DND-41 (cell line): ENCODE data around the gene RNF212.

Experiments
- ATAC-seq: fragments of 200-7000 bp; cut with Tn5 transposase; 3 replicates; pipeline ENCODE4 v1.9.1; 2021; ENCODE audit warnings: low read depth; ENCODE audit not compliant: insufficient read depth
- DNase-seq: peaks from one replicate; pipeline ENCODE4 v3.0.0-alpha.2; 2020
- H2AFZ ChIP-seq: 2 replicates; pipeline ENCODE4 v1.6.0; 2012; ENCODE audit warnings: low read depth, low read length
- H3K27ac ChIP-seq: 2 replicates; pipeline ENCODE4 v1.5.1; 2012; ENCODE audit warnings: low read length, inconsistent platforms
- H3K27me3 ChIP-seq: fragments of 200-600 bp; sonication (generic); 2 replicates; pipeline ENCODE4 v1.6.0; 2012; ENCODE audit warnings: low read length, mild to moderate bottlenecking, inconsistent platforms; ENCODE audit not compliant: insufficient read depth, poor library complexity
- H3K36me3 ChIP-seq: 2 replicates; pipeline ENCODE4 v1.5.1; 2012; ENCODE audit warnings: low read length, inconsistent platforms; ENCODE audit not compliant: insufficient read depth
- H3K4me1 ChIP-seq: 2 replicates; pipeline ENCODE4 v1.5.1; 2012; ENCODE audit warnings: mild to moderate bottlenecking, low read length; ENCODE audit not compliant: insufficient read depth
- H3K4me2 ChIP-seq: 2 replicates; pipeline ENCODE4 v1.6.0; 2012; ENCODE audit warnings: mild to moderate bottlenecking, moderate library complexity, low read length, inconsistent platforms; ENCODE audit not compliant: insufficient read depth
- H3K4me3 ChIP-seq, 2 experiments: fragments of 200-600 bp in 1 of 2; shearing (Covaris generic) in 1 of 2; 2 replicates each; pipeline ENCODE4 v1.5.1; 2012 to 2016; ENCODE audit warnings: inconsistent platforms in 2 of 2, low read length in 2 of 2, mild to moderate bottlenecking in 2 of 2, low read depth in 1 of 2, moderate library complexity in 1 of 2
- H3K79me2 ChIP-seq: 2 replicates; pipeline ENCODE4 v1.6.0; 2012; ENCODE audit warnings: low read length, inconsistent platforms; ENCODE audit not compliant: insufficient read depth
- H3K9ac ChIP-seq: 2 replicates; pipeline ENCODE4 v1.6.0; 2012; ENCODE audit warnings: low read depth, mild to moderate bottlenecking, inconsistent platforms, low read length, moderate library complexity
- H3K9me3 ChIP-seq: 2 replicates; pipeline ENCODE4 v1.5.1; 2012; ENCODE audit warnings: low read length, moderate library complexity, mild to moderate bottlenecking, inconsistent platforms; ENCODE audit not compliant: insufficient read depth, severe bottlenecking
- H4K20me1 ChIP-seq: 2 replicates; pipeline ENCODE4 v1.6.0; 2012; ENCODE audit warnings: low read length; ENCODE audit not compliant: insufficient read depth
- CTCF ChIP-seq: IDR thresholded peaks from 2 replicates; pipeline ENCODE4 v1.5.1; 2012; ENCODE audit warnings: borderline replicate concordance, low read length, moderate library complexity, mild to moderate bottlenecking; ENCODE audit not compliant: poor library complexity, severe bottlenecking; ENCODE audit errors: extremely low read depth
- EZH2 ChIP-seq: IDR thresholded peaks from 3 replicates; pipeline ENCODE4 v1.6.1; 2012; ENCODE audit warnings: borderline replicate concordance, low read depth, mild to moderate bottlenecking, moderate library complexity, low read length, inconsistent platforms; ENCODE audit not compliant: severe bottlenecking

RNF212 gene

DNA sequence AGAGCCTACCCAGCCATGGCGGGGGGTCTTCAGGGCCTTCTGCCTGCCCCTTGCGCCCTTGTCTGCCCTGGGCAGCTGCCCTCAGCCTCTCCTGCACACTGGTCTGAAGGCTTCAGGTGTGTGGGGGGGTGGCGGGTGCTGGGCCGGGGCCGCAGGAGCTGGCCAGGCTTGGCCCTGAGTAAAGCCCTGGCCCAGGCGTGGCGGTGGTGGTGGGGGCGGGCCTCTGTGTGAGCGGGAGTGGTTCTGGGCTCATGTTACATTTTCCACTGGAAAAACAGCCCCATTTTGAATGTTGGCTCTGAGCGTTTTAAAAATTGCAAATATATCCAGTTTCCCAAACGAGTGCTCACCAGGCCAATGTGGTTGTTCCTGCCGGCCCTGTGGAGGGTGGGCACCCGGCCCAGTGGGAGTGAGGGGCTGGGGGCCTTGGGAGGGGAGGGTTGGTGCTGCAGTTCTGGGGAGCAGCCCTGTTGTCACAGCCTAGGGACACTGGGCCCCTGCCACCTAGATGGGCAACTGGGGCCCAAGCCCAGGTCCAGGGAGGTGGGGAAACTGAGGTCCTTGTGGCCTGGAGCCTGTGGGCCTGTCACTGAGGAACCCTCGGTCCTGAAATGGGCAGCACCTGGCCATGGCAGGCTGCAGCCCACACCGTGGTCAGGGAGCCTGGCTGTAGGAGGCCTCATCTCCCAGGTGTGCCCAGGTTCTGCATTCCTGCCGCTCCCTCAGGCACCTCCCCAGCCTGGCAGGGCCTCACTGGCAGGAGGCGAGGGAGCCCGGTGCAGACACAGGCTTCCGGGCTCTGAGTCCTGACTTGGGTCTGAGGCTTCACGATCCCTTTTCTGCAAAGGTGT lies 73.6 kb downstream of the RNF212 start:
- Histone ChIP-seq H3K4me1 (no peaks in the 10 kb centered on the region), H3K79me2 (no peaks in the 10 kb centered on the region), H3K9ac (no peak overlapping the region), H3K4me2 (no peak overlapping the region), H4K20me1 (peaks cover 4% of the 10 kb centered on the region; the same call in 1 of the 2 replicates), H3K27ac (no peak overlapping the region), H3K4me3 (no peak overlapping the region), H3K36me3 (no peaks in the 10 kb centered on the region), H3K9me3 (no peaks in the 10 kb centered on the region), H2AFZ (no peak overlapping the region), H3K27me3 (no peaks in the 10 kb centered on the region)
- ATAC-seq (no peak), DNase-seq (no peak)
- TF ChIP-seq EZH2, result no peak
- no peak for TF ChIP-seq CTCF

DNA sequence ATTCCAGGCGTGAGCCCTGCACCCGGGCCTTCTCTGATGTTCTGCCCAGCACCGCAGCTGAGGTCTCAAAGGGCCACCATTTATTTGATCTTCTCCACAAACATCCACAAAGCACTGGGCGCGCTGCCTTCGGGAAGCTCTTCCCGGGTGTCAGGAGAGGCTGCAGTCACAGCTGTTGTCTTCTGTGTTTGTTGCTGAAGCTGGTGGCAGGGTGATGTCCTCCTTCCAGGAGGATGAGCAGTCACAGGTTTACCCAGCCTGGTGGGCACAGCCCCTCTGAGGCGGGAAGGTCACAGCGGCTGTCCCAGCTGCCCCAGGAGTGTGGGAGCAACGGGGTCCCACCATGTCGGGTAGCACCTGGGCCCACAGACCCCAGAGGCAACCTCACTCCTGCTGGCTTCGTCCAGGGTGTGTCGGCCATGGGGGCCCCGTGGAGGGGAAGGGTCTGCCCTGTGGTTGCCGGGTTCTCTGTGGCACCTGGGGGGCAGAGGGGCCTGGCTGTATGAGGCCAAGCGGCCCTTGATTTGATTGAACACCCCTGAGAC lies 74.3 kb downstream of the RNF212 start:
- Histone ChIP-seq H2AFZ (no peak overlapping the region), H4K20me1 (no peaks in the 10 kb centered on the region), H3K4me3 (no peak overlapping the region), H3K27me3 (no peaks in the 10 kb centered on the region), H3K9me3 (no peaks in the 10 kb centered on the region), H3K79me2 (no peaks in the 10 kb centered on the region), H3K4me1 (no peaks in the 10 kb centered on the region), H3K4me2 (no peak overlapping the region), H3K9ac (no peak overlapping the region), H3K36me3 (no peaks in the 10 kb centered on the region), H3K27ac (no peak overlapping the region)
- TF ChIP-seq EZH2 (no peak), CTCF (no peak)
- ATAC-seq (no peak), DNase-seq (no peak)

DNA sequence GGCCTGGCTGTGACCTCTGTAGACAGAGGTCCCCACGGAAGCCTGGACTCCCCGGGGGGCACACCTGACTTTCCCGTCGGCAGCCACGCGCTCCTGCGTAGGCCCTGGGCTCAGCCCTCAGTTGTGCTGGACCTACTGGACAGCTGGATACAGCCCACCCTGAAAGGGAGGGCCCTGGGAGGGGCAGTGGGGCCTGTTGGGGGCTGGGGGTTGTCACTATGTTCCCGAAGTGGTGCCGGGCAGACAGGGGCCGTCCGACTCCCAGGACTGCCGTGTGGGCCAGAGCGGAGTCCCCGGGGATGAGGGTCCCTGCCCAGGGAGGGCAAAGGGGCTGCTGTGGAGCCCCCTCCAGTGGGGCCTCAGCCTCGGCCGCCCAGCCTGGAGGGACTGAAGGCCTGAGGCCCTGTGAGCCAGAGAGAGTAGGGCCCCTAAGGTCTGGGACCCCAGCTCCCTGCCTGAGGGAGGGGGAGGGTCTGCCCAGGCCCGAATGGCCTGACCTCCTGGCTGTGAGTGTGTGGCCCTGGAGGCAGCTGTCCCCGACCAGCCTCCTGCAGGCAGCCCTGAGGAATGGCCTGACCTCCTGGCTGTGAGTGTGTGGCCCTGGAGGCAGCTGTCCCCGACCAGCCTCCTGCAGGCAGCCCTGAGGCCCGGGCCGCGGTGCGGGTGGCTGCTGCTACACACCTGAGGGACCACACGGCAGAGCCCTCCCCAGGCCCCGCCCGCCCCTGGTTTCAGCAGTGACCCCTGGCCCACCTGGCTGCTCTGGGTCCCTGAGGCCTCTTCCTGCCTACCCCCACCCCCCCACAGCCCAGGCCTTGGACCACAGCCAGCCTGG lies 76.2 kb downstream of the RNF212 start:
- DNase-seq, result no peak
- H3K27me3 ChIP-seq, result no peaks in the 10 kb centered on the region
- no peak overlapping the region for H3K27ac ChIP-seq
- H4K20me1 ChIP-seq, result peaks cover 6% of the 10 kb centered on the region; the same call in 1 of the 2 replicates
- H3K79me2 ChIP-seq, result no peaks in the 10 kb centered on the region
- H3K9ac ChIP-seq, result no peak overlapping the region
- H3K4me1 ChIP-seq, result no peaks in the 10 kb centered on the region
- H3K36me3 ChIP-seq, result no peaks in the 10 kb centered on the region
- no peaks in the 10 kb centered on the region for H3K9me3 ChIP-seq
- ATAC-seq, result no peak
- no peak overlapping the region for H2AFZ ChIP-seq
- H3K4me3 ChIP-seq, result no peak overlapping the region
- H3K4me2 ChIP-seq, result no peak overlapping the region
- TF ChIP-seq CTCF (no peak), EZH2 (no peak)
